ENCODE results near the gene CCDC24. TPM values are rescaled to one million over a fixed set of nuclear protein-coding genes. Genes with fewer than 3 reads are reported as not detected.

The CCDC24 gene
- total RNA-seq, 1 donor from 2014 or later: 3.3 TPM

DNA sequence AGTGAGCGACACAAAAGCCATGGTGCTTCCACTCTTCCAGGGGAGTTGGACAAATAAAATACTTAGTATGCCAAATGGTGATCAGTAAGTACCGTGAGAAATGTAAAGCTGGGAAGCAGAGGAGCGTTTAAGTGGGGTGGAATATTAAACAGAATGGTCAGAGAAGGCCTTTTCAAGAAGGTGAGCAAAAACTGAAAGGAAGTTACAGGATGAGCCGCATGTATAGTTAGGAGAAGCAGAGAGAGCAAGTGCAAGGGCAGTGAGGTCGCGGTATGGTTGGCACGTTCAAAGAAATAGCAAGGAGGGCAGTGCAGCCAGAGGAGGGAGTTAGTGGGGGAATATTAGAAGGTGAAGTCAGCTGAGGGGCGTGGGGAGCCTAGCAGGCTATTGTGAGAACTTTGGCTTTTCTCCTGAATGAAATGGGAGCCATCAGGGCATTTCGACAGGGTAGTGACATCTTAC is 17.4 kb upstream of the CCDC24 start:
- peak overlapping the region; percentile 92 for H2AFZ ChIP-seq (replicated peaks)
- H3K4me1 Mint-ChIP-seq: peaks cover 51% of the 10 kb centered on the region

DNA sequence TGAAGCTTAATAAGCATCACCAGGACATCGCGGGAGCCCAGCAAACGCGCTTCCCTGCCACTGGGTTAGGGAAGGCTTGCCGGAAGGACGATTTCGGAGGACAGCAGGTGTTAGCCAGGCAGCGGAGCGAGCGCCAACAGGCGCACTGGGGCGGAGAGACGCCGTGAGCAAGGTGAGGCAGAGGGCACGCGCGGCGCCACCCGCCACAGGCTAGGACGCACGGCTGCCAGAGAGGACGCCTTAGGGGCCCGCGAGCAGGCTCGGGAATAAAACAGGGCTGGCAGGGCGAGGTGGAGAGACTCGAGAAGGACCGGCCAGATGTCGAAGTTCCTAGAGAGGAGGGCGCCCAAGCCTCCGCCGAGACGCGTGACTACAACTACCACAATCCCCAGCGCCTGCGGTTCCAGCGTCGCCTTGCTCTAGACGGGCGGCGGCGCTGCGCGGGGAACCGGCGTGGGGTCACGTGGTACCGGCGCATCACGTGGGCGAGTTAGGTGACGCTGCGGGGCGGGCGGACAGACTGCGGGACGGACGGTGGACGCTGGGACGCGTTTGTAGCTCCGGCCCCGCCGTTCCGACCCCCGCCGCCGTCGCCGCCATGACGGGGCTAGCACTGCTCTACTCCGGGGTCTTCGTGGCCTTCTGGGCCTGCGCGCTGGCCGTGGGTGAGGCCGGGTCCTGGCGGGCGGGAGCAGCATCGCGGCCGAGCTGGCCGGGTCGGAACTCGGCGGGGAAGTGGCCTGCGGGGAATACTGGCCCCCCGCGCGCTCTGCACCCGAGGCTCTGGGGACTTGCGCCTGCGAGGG is 16.8 kb upstream of the CCDC24 start, which contains the start of gene ATP6V0B:
Gene ATP6V0B, plus strand, starts transcription at position 518 of the 806 bp plus-strand sequence. Its CDS starts 81 bp downstream, at position 599.
- Histone ChIP-seq H3K9ac (peak within 1 kb of the TSS; percentile 85), H3K4me2 (peak within 1 kb of the TSS; percentile 100), H3F3A (ENCODE audit: low read depth) (peaks cover 40% of the 10 kb centered on the region), H3K27me3 (no peaks in the 10 kb centered on the region), H2AFZ (replicated peaks) (peak within 1 kb of the TSS; percentile 92), H3K4me1 (peaks cover 7% of the 10 kb centered on the region), H3K36me3 (no peaks in the 10 kb centered on the region), H3K4me3 (peak within 1 kb of the TSS; percentile 80), H4K20me1 (ENCODE audit: low read depth) (peaks cover 31% of the 10 kb centered on the region), H3K79me2 (ENCODE audit: low read depth) (peaks cover 34% of the 10 kb centered on the region), H3K9me3 (ENCODE audit: low read depth) (no peaks in the 10 kb centered on the region), H3K27ac (no peak within 1 kb of the TSS)
- peak; percentile 98 for DNase-seq (ENCODE audit: low spot score)
- Mint-ChIP-seq H3K36me3 (peaks cover 7% of the 10 kb centered on the region), H3K4me1 (peaks cover 51% of the 10 kb centered on the region), H3K9me3 (no peaks in the 10 kb centered on the region), H3K27me3 (ENCODE audit: insufficient read depth, low read depth) (peaks cover 4% of the 10 kb centered on the region), H3K27ac (no peak within 1 kb of the TSS), H3K4me3 (peak within 1 kb of the TSS; percentile 97)
- TF ChIP-seq, protein P1, sequence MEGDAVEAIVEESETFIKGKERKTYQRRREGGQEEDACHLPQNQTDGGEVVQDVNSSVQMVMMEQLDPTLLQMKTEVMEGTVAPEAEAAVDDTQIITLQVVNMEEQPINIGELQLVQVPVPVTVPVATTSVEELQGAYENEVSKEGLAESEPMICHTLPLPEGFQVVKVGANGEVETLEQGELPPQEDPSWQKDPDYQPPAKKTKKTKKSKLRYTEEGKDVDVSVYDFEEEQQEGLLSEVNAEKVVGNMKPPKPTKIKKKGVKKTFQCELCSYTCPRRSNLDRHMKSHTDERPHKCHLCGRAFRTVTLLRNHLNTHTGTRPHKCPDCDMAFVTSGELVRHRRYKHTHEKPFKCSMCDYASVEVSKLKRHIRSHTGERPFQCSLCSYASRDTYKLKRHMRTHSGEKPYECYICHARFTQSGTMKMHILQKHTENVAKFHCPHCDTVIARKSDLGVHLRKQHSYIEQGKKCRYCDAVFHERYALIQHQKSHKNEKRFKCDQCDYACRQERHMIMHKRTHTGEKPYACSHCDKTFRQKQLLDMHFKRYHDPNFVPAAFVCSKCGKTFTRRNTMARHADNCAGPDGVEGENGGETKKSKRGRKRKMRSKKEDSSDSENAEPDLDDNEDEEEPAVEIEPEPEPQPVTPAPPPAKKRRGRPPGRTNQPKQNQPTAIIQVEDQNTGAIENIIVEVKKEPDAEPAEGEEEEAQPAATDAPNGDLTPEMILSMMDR (IDR thresholded peaks at IDR 0.05): no peak
- TF ChIP-seq EZH2phosphoT487 (IDR thresholded peaks at IDR 0.05) (no peak), EZH2 (IDR thresholded peaks at IDR 0.05) (no peak)

More for the DNA sequence above, 17.4 kb upstream of the CCDC24 start:
- H3K4me3 ChIP-seq: peak overlapping the region; percentile 80
- Mint-ChIP-seq H3K27ac (no peak overlapping the region), H3K4me3 (peak overlapping the region; percentile 97), H3K27me3 (ENCODE audit: insufficient read depth, low read depth) (peaks cover 4% of the 10 kb centered on the region), H3K9me3 (no peaks in the 10 kb centered on the region), H3K36me3 (peaks cover 7% of the 10 kb centered on the region)
- H3K4me2 ChIP-seq: peak overlapping the region; percentile 100
- peaks cover 42% of the 10 kb centered on the region for H3F3A ChIP-seq (ENCODE audit: low read depth)
- no peak for DNase-seq (ENCODE audit: low spot score)
- no peaks in the 10 kb centered on the region for H3K27me3 ChIP-seq
- H3K79me2 ChIP-seq (ENCODE audit: low read depth): peaks cover 31% of the 10 kb centered on the region
- TF ChIP-seq EZH2 (IDR thresholded peaks at IDR 0.05) (no peak), EZH2phosphoT487 (IDR thresholded peaks at IDR 0.05) (no peak)
- TF ChIP-seq, protein P1 (IDR thresholded peaks at IDR 0.05): no peak
- no peaks in the 10 kb centered on the region for H3K36me3 ChIP-seq
- H3K9ac ChIP-seq: no peak overlapping the region
- peaks cover 7% of the 10 kb centered on the region for H3K4me1 ChIP-seq
- H3K9me3 ChIP-seq (ENCODE audit: low read depth): no peaks in the 10 kb centered on the region
- peaks cover 31% of the 10 kb centered on the region for H4K20me1 ChIP-seq (ENCODE audit: low read depth)
- H3K27ac ChIP-seq: no peak overlapping the region

DNA sequence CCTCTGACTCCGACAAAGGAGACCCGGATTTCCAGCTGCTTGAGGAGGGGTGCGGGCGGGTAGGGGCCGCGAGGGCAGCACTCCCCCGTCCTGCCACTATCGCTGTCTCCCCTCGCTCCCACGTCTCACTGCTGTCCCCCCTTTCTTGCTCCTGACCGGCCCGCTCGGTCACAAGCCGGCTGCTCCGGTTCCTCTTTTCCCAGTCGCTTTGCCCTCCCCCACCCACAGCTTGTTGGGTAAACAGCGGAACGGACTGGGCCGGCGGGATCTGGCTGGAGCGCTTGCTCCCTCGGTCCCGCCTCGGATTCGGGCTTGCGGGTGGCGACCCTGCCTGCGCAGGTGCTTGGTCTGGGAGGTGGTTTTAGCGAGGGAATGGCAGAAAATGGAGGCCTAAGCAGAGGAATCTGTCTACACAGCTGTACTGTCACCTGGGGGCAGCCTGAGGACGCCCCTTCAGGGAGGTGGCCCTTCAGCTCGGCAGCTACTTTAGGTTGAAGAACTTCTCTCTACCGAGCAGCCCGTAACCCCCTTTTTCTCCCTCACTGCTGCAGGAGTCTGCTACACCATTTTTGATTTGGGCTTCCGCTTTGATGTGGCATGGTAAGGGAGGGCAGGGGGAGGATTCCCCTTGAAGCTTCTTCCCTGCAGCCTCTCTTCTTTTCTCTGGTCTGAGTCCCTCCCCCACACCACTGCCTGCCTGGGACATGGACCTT is 16.0 kb upstream of the CCDC24 start:
- H4K20me1 ChIP-seq (ENCODE audit: low read depth): peaks cover 34% of the 10 kb centered on the region
- DNase-seq (ENCODE audit: low spot score): peak; percentile 59
- Mint-ChIP-seq H3K27ac (no peak overlapping the region), H3K4me1 (peaks cover 52% of the 10 kb centered on the region), H3K36me3 (peaks cover 7% of the 10 kb centered on the region), H3K9me3 (no peaks in the 10 kb centered on the region), H3K4me3 (peak overlapping the region; percentile 97), H3K27me3 (ENCODE audit: insufficient read depth, low read depth) (peaks cover 4% of the 10 kb centered on the region)
- no peaks in the 10 kb centered on the region for H3K27me3 ChIP-seq
- H2AFZ ChIP-seq (replicated peaks): peak overlapping the region; percentile 89
- peak overlapping the region; percentile 85 for H3K9ac ChIP-seq
- H3K36me3 ChIP-seq: no peaks in the 10 kb centered on the region
- no peak overlapping the region for H3K27ac ChIP-seq
- no peaks in the 10 kb centered on the region for H3K9me3 ChIP-seq (ENCODE audit: low read depth)
- TF ChIP-seq, protein P1 (IDR thresholded peaks at IDR 0.05): no peak
- TF ChIP-seq EZH2 (IDR thresholded peaks at IDR 0.05) (no peak), EZH2phosphoT487 (IDR thresholded peaks at IDR 0.05) (no peak)
- H3K4me3 ChIP-seq: peak overlapping the region; percentile 80
- peaks cover 46% of the 10 kb centered on the region for H3F3A ChIP-seq (ENCODE audit: low read depth)
- peaks cover 38% of the 10 kb centered on the region for H3K79me2 ChIP-seq (ENCODE audit: low read depth)
- H3K4me1 ChIP-seq: peaks cover 10% of the 10 kb centered on the region
- H3K4me2 ChIP-seq: peak overlapping the region; percentile 100
